ENCODE data around the gene OR8G1.

GRCh38 chr11:124276081-124276480 is 35.2 kb downstream of the OR8G1 start:
- TF ChIP-seq CTCF (IDR thresholded peaks at IDR 0.05) = no peak
- no peak for TF ChIP-seq POLR2A (IDR thresholded peaks at IDR 0.05; ENCODE audit: low read depth)
- TF ChIP-seq POLR2AphosphoS5 (IDR thresholded peaks at IDR 0.05) = no peak
- no peak for TF ChIP-seq EP300 (IDR thresholded peaks at IDR 0.05)

Data from esophagus muscularis mucosa (tissue), 4 donors.